CD4-positive, alpha-beta T cell treated with Interleukin-1 beta for 1 hour (primary cell): ENCODE data around the gene CPA1.

ENCODE experiments used
- DNase-seq, 2 donors: peaks; one replicate each; pipeline ENCODE4 v3.0.0-alpha.2; 2020 to 2022

The CPA1 gene

DNA sequence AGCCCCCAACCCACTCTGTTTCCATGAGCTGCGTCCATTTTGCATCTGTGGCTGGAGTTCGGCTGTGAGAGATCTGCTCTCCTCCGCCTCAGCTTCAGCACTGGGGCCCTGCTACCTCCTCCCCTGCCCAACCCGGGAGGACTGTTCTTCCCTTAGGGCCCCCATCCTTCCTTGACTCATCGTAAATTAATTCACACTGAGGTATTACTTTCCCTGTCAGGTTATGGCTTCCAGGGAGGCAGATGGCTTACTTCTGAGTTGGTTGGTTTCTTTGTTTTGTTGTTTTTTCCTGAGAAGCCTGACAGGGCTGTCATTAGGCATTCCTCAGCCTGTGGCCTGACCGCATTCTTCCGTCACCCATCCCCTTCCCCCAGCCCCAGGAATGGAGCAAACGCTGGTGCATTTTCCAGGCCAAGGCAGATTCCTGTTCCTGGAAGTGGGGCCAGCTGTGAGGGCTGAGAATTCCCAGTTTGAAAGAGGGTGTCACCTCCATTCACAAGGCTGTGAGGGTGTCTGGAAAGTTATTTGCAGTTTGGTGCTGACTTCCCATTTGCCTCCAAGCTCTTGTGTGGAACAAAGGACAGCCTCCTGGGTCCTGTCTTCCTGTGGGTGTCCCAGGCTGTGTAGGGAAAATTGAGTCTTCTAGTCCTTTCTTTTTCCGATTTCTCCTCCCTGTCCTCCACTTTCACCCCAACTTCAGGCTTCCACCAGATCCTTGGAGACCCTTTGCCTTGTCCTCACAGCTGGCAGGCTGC, 24.0 kb upstream of the CPA1 start:
- no peak for DNase-seq

DNA sequence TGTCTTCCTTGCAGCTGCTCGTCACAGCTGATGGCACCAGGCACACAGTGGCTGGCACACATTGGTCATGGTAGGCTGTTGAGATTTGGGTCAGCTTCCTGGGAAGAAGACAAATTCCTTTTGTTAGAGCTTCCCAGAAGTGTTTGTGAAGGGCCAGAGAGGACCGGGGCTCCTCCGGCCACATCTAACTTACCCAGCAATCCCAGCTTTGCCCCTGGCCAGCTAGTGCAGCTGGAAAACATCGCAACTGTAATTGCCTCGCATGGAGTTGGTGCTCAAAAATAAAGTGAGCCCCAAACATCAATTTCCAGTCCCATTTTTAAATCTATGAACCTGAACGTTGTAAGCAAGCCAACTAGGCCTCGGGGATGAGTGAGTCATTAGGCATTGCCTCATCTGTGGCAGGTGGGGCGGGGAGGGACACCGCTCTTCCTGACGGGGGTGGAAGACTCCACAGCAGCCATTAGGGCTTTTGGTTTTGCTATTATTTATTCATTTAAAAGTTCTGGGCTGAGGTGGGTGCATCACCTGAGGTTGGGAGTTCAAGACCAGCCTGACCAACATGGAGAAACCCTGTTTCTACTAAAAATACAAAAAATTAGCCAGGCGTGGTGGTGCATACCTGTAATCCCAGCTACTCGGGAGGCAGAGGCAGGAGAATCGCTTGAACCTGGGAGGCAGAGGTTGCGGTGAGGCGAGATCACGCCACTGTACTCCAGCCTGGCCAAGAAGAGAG, 23.2 kb upstream of the CPA1 start:
- no peak for DNase-seq

DNA sequence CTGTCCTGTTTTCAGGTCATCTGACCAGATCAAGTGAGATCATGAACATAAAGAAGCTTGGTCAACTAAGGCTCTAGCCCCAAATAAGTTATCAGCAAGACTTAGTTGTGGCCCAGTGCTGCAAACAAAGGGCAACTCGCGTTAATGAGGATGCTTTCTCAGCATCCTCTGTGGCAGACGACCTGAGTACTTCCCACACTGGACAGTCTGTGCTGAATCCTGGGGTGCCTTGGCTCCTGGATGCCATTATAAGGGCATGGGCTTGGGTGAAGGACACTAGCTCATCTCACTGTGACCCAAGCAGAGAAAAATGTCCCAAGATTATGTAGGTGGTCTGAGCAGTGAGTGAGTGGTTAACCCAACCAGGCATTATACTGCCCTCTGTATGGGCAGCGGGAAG, 21.8 kb upstream of the CPA1 start:
- DNase-seq = no peak

DNA sequence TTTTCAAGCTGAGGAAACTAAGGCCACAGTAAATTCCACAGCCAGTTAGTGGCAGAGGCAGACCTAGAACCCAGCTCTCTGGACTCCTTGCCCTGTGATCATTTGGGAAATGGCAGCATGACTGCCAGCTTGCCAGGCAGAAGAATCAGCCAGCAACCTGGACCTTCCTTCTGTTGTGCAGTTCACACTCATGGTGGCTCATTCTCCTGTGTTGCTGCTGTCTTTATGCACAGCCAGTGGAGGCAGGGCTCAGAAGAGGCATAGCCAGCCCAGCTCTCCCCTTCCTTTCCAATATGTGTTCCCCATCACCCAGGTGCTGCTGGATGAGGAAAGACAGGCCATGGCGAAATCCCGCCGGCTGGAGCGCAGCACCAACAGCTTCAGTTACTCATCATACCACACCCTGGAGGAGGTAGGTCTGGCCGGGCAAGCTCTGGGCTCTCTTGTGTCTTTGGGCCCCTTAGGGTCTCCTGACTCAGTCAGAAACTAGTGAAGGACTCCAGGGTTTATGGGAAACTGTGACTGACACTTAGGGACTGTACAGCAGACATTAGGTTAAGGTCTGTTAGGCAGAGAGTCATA, 20.9 kb upstream of the CPA1 start:
- DNase-seq = no peak

DNA sequence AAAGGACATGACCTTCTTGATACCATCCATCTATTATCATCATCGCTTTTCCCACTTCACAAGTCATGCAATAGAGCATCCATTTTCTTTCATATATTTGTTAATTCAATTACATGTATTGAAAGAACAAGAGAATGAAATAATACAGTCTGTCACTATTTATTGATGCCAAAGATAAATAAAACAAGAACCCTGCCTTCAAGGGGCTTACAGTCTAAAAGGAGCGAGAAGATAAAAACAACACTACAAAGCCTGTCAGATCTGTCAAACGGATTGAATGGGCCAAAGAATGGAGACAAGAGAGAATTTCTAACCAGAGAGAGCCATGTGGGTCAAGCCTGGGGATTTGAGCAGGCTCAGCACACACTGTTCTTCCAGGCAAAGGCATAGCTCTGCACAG, 19.8 kb upstream of the CPA1 start:
- DNase-seq = no peak

DNA sequence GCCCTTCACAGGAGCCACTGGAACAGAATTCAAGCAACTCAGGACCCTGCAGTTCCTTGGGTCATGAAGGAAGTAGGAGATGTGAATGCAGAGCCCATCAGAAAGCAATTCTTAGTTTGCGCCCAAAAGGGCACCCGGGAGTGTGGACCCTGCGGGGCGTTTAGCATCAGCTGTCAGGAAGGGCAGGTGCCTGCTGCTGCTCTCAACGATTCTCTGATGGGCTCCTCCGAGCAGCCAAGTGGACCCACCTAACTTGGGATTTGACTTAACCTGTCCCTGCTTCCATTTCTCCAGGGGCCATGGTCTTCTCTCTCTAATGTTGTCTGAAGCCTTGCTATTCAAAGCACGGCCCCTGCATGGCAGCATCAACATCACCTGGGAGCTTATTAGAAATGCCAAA, 18.6 kb upstream of the CPA1 start:
- no peak for DNase-seq

DNA sequence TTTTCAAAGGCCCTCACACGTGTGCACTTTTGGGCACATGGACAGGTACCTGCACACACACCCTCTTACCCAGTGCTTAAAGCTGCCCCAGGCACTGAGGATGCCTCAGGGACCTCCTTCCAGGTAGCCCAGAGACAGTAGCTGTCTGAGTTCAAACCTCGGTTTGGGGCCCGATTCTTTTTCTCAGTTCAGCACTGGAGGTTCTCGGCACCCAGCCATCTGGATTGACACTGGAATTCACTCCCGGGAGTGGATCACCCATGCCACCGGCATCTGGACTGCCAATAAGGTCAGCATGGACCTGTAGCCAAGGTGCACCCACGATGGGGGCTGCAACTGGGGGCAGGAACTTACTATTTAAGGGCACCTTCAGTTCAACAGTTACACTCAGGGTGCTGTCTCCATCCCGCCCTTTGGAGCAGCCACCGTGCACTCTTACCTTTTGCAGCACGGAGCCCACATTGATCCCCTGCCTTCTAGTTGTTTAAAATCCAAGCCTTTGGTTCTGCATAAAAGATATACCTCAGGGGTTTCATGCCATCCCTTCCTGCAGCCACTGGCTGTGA, 18.0 kb upstream of the CPA1 start:
- no peak for DNase-seq

DNA sequence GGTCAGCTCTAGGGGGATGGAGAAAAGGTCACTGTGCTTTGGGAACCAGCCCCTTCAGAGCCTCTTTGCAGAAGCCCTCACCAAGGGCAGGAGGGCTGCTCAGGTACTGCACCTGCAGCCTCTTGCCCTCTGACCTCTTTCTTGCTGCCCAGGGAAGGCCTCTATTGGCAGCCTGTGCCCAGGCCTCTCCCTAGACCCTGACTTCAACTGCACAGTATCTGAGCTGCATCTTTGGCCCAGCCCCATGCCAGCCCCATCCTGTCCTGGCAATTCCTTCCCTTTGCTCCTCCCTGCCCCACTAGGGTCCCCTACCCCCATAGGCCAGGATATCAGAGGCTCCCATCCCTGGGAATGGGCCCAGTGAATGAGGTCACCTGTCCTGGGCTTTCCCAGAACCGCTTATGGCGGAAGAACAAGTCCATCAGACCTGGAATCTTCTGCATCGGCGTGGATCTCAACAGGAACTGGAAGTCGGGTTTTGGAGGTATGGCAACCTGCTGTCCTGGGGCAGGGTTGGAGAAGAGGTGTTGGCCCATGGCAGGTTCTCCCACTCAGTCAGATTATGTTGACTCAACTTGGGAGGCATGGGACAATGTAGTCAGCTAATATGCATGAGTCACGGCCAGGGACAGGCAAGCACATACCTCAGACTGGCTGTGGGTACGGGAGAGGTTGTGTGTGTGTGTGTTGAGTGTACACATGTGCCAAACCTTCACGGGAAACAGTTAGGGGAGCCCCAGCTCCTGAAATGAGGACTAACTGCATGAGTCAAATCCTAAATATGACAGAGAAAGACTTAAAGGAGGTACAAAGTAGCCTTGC, 17.1 kb upstream of the CPA1 start:
- DNase-seq = no peak

DNA sequence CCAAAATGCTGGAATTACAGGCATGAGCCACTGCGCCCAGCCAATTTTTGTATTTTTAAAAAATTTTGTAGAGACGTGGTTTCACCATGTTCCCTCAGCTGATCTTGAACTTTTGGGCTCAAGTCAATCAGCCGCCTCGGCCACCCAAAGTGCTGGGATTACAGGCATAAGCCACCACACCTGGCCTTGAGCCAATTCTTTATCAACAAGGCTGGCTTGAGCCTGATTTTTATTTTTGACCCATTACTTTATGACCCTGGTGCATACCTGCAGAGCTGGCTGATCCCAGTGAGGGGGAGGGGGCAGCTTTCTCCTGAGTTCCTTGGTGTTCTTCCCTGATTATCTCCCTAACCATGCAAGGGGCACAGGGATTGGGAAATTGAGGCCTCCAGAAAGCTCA, 15.8 kb upstream of the CPA1 start:
- DNase-seq = no peak

DNA sequence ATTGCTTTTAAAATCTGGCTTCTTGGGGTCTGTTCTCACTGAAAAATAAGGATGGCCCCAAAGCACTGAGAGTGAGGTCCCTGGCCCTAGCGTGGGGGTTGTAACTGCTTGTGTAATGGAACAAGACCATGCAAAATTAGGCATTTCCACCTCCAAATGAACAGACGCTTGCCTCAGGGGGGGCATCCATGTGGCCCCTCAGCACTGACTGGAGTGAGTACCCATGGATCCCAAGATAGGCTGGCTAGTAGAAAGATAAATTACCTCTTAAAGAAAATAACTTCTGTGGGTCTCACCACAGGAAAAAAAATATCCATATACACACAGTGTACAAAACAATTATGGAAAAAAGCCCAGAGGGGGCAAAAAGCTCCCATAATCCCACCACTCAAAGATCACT, 15.2 kb upstream of the CPA1 start:
- DNase-seq = no peak

DNA sequence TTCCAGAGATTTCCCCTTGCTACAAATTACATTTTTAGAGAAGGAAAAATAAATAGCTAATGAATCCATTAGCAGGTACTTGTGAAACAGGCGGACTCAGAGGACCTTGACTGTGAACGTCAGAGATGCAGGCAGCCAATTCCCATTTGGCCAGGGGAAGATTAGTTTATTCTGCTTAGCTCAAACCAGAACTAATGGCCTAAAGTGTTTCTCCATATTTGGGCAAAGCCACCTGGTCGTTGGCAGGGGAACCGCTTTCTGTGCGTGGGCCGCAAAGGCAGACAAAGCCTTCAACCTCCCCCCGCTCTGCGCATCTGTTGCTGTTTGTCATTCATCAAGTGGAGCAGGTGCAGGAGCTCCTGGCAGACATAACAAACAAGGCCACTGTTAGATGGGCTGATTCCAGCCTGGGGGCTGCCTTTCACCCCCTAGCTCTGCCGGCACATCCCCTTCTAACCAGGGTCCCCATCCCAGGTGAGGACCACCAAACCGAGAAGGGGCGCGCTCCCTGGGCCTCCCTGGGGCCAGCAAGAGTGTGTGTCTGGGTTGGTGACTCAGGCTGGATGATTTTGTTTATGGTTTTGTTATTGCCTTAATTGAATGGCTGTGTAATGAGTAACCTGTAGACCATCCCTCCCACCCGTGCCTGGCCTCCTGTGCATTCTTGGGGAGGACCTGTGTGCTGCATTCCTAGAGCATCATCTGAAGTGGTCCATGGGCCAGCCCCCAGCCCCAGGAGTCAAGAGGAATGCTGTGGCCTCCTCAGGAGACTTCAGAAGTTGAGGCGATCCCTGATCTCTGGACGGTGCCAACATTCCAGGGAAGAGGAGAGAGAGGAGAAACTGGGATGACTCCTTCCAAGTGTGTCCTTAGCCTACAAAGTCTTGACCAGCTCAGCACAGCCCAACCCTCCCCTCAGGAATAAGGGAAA, 14.5 kb upstream of the CPA1 start:
- no peak for DNase-seq

DNA sequence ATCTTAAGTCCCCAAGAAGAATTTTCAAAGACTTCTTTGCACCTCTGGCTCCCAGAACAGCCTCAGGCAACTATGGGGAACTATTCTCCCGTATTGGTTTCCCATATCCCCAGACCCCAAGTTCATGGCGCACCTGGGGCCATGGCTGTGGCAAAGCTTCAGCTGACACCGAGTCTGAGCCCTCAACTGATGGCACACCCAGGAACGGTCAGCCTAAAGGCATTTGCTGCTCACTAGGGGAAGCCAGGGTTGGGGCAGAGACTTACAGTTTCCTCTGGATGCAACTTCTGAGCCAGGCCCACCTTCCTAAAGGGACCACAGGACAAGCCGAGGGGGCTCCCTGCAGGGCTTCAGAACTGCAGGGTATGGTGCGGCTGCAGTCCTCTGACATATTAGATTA, 13.7 kb upstream of the CPA1 start:
- DNase-seq = no peak

DNA sequence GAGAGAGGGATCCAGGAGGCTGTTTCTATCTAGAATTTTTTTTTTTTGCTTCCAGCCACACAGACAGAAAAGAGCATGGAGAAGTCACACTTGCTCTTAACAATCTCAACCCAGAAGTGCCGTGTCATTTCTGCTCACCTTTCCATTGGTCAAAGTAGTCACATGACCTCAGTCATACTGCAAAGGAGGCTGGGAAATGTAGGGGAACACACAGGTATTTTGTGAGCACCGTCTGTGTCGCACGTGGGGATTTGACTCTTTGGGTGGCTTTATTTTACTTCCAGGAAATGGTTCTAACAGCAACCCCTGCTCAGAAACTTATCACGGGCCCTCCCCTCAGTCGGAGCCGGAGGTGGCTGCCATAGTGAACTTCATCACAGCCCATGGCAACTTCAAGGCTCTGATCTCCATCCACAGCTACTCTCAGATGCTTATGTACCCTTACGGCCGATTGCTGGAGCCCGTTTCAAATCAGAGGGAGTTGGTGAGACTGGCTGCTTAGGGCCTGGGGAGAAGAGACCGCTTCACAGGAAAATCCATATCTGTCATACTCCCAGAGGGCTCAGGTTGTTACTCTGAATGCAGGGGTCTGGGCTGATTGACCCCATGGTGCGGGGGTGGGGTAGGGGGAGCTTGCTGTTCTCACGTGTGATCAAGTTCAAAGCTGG, 13.1 kb upstream of the CPA1 start:
- DNase-seq = peak; percentile 19 to 43

DNA sequence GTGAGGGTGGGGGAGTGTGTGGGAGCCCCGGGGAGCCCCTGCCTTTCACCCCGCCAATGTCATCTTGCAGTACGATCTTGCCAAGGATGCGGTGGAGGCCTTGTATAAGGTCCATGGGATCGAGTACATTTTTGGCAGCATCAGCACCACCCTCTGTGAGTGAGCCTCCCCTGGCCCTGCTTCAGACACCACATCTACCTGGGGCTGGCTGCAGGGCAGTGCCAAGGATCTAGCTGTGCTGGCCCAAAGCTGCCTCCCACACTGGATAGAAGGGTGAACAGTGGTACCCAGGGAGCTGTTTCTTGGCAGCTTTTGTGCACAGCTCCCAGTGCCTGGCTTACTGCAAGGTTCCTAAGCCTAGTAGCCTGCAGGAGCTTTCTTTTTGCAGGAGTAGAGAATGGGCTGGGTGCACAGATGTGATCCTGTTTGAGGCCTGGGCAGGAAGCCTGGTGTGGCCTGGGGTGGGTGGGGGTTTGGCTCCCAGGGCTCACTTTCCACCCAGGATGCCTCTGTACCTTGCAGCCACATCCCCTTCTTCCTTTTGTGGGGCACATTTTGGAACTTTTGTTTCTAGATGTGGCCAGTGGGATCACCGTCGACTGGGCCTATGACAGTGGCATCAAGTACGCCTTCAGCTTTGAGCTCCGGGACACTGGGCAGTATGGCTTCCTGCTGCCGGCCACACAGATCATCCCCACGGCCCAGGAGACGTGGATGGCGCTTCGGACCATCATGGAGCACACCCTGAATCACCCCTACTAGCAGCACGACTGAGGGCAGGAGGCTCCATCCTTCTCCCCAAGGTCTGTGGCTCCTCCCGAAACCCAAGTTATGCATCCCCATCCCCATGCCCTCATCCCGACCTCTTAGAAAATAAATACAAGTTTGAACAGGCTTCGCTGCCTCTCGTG, 12.2 kb upstream of the CPA1 start:
- no peak for DNase-seq

DNA sequence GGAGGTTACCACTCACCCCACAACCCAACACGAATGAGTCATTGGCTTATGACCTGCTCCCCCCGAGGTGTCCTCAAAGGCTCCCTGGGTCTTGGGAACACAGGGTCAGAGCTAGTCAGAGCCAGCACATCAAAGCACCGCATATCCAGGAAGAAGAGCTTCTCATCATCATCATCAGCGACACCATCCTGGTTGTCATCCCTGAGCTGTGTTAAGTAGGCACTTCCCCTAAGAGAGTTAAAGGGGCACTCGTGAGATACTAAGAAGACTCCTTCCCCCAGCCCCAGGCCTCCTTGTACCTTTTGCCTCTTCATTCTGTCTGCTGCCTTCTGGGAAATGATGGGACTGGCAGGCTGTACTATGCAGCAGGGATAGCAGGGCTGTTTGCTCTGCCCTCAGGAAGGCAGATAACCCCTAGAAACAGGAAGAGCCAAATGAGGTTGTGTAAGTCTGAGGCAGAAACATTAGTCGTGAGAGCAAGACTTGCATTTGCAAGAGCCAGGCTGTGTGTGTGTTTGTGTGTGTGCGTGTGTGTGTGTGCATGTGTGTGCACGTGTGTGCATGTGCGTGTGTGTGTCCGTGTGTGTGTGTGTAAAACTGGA, 11.1 kb upstream of the CPA1 start:
- DNase-seq = no peak

DNA sequence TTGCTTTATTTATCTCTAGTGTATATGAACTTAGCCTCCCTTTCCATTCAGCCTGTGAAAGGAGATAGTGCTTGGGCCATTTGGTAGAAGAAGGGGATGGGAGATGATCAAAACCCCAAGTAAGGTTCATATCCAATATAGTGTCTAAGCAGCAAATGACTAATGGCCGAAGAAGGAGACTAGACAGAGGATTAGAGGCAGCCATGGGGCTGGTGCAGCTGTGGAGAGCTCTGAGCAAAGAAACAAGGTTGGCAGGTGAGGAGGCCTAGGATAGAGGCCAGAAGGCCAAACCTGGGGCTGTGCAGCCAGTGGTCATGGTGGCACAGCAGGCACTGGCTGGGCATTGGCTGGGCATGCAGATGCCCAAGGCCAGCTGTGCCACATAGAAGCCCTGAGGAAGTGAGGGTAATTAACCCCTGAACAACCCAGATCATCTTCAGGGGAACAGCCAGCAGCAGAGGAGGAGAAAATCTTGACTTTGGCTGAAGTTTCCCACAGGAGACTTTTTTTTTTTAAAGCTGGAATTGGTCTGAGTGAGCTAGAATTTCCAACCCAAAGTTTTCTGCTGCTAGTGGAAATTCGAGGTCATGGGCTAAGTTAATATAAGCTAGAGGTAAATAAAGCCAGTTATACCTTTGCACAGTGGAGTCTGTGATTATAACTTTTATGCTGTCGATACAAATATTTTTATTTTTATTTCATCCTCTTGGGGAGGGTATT, 10.3 kb upstream of the CPA1 start:
- no peak for DNase-seq

DNA sequence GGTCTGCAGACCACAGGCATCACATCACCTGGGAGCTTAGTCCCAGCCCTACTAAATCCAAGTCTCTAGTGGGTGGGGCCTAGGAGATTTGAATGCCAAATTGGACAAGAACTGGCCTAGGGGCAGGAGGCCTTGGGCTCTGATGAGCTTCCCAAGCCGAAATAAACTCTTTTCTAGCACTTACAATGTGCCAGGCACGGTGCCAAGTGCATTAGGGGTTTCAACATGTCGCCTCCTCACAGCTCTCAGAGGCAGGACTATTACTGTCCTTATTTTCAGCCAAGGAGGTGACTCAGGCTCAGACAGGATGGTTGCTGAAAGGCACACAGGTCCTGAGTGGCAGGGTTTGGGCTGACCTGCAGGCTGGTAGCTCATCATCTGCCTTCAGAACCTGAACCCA, 9.2 kb upstream of the CPA1 start:
- DNase-seq = no peak

DNA sequence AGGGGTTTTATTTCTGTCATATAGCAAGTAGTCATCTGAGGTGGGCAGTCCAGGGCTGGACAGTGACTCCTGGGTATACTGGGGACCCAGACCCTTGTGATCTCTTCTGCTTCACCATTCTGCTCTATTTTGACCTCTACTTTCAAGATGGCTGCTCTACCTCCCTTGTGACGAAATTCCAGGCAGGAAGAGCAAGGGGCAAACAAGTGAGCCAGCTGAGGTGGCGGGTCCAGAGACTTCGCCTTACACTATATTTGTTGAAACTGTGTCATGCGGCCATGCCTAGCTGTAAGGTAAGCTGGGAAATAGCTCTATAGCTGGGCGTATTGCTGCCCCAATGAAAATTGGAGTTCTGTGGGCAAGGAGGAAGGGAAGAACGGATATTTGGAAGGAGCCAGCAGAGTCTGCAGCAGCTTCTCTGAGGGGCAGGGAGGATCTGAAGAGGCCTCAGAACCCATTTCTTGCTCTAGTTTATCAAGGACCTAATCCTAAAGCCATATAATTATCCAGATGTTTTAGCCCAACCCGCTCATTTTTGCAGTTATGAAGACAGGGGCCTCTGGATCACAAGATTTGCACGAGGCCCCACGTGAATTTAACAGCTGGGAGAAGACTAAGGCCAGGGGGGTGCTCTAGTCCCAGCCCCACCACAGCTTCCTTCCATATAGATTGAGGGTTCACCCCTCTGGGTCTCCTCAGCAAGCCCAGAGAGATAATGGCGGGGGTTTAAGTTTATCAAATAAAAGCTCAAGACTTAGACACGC, 7.7 kb upstream of the CPA1 start:
- no peak for DNase-seq
